HepG2 (cell line): Measurements from ENCODE around the gene TIFAB.

Source experiments
- MBNL3 ChIP-seq: fragments of 250-450 bp; sonication (Bioruptor Pico); conservative IDR thresholded peaks from 2 replicates; pipeline ENCODE4 v1.8.0; 2022; ENCODE audit warnings: mild to moderate bottlenecking, inconsistent platforms
- NFYC ChIP-seq: IDR thresholded peaks from 2 replicates; pipeline ENCODE4 v1.6.1; 2016; ENCODE audit warnings: missing genetic modification reagents, missing compliant biosample characterization

- TF ChIP-seq NFYC (CRISPR knock-in tag), result no peak
- no peak for TF ChIP-seq MBNL3
These were observed 26.5 kb downstream of the TIFAB start for GRCh38 chr5:135425641-135426040.
